ENCODE measurements around the gene SNX30. TPM values are rescaled to one million over a fixed set of nuclear protein-coding genes. Genes with fewer than 3 reads are reported as not detected.

SNX30 gene
- total RNA-seq, 1 donor from 2014 or later = 67.5 TPM

- intact Hi-C loops (cut with DNase I) = no loop called here
- no peak overlapping the region for H3K27ac ChIP-seq
Measured at GRCh38 chr9:112823257-112823656, 72.7 kb downstream of the SNX30 start.

GRCh38 chr9:112831281-112831851 lies 80.8 kb downstream of the SNX30 start:
- Histone ChIP-seq H3K36me3 (peaks cover 6% of the 10 kb centered on the region), H3K4me3 (no peak overlapping the region), H3K4me1 (peaks cover 22% of the 10 kb centered on the region), H3K9me3 (no peaks in the 10 kb centered on the region), H3K27ac (peak overlapping the region; percentile 68), H3K27me3 (ENCODE audit: low read depth) (no peaks in the 10 kb centered on the region)
- DNase-seq = peak; percentile 87
- peak; percentile 94 to 95 for ATAC-seq
- intact Hi-C loops (cut with DNase I) = loop anchor here (10.0 kb wide), 1 partner anchor 77 kb away; the partner anchor contains the start of gene SNX30
- no peak for TF ChIP-seq CTCF (IDR thresholded peaks at IDR 0.05)

More at GRCh38 chr9:112823257-112823656, 72.7 kb downstream of the SNX30 start:
- H3K9me3 ChIP-seq = no peaks in the 10 kb centered on the region
- ATAC-seq = peak in 1 of 2 donors; percentile 67
- peaks cover 20% of the 10 kb centered on the region for H3K36me3 ChIP-seq
- no peak overlapping the region for H3K4me3 ChIP-seq
- no peaks in the 10 kb centered on the region for H3K4me1 ChIP-seq
- DNase-seq = no peak
- no peak for TF ChIP-seq CTCF (IDR thresholded peaks at IDR 0.05)
- no peaks in the 10 kb centered on the region for H3K27me3 ChIP-seq (ENCODE audit: low read depth)

DNA sequence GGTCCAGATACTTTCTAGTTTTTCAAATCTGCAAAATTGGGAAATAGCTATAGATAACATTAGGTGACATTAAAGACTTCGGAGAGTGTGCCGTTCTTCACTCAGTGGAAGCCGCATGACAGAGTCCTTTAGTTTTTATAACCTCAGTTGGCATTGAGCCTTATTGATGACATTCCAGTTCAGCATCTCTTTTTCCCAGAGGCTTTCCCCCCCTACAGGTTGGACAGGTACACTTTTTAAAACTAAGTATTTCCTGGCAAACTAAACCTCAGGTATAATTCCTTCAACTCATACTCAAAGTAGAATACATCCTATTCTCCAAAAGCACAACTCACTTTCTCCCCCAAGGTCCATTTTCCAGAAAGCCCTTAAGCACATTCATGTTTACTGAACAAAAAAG lies 81.4 kb downstream of the SNX30 start:
- TF ChIP-seq CTCF (IDR thresholded peaks at IDR 0.05) = no peak
- DNase-seq = no peak
- intact Hi-C loops (cut with DNase I) = loop anchor here (10.0 kb wide), 1 partner anchor 77 kb away; the partner anchor contains the start of gene SNX30
- Histone ChIP-seq H3K36me3 (peaks cover 11% of the 10 kb centered on the region), H3K27me3 (ENCODE audit: low read depth) (no peaks in the 10 kb centered on the region), H3K4me1 (peaks cover 22% of the 10 kb centered on the region), H3K9me3 (no peaks in the 10 kb centered on the region), H3K4me3 (no peak overlapping the region), H3K27ac (peak overlapping the region; percentile 68)
- peak in 1 of 2 donors; percentile 15 for ATAC-seq

DNA sequence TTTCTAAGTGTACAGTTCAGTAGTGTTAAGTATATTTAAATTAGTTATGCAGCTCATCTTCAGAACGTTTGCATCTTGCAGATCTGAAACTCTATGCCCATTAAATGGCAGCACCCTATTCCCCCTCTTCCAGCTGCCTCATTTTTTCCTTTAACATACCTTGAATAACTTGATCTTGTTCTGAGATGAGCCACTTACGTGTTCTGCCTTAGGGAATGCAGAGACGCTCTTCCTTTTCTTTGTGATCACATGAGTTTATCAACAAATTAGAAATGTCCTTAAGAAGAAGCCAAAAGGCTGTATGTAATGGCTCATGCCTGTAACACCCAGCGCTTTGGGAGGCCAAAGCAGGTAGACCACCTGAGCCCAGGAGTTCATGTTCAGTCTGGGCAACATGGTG lies 82.5 kb downstream of the SNX30 start:
- DNase-seq = no peak
- no peaks in the 10 kb centered on the region for H3K9me3 ChIP-seq
- no peak overlapping the region for H3K4me3 ChIP-seq
- H3K27me3 ChIP-seq (ENCODE audit: low read depth) = no peaks in the 10 kb centered on the region
- TF ChIP-seq CTCF (IDR thresholded peaks at IDR 0.05) = no peak
- no peak for ATAC-seq
- peaks cover 16% of the 10 kb centered on the region for H3K36me3 ChIP-seq
- peaks cover 22% of the 10 kb centered on the region for H3K4me1 ChIP-seq
- H3K27ac ChIP-seq = no peak overlapping the region
- intact Hi-C loops (cut with DNase I) = loop anchor here (10.0 kb wide), 1 partner anchor 78 kb away; the partner anchor contains the start of gene SNX30

- H3K4me3 ChIP-seq = no peak overlapping the region
- intact Hi-C loops (cut with DNase I) = loop anchor here (10.0 kb wide), 1 partner anchor 82 kb away; the partner anchor contains the start of gene SNX30
Measured at GRCh38 chr9:112836394-112836793, 85.8 kb downstream of the SNX30 start.

More at GRCh38 chr9:112836394-112836793, 85.8 kb downstream of the SNX30 start:
- Histone ChIP-seq H3K4me1 (peaks cover 12% of the 10 kb centered on the region), H3K27me3 (ENCODE audit: low read depth) (no peaks in the 10 kb centered on the region), H3K27ac (no peak overlapping the region), H3K9me3 (no peaks in the 10 kb centered on the region), H3K36me3 (peaks cover 47% of the 10 kb centered on the region)
- ATAC-seq (no peak), DNase-seq (no peak)
- no peak for TF ChIP-seq CTCF (IDR thresholded peaks at IDR 0.05)

Data from lower lobe of right lung (tissue), 2 donors.